ENCODE data around the gene CT45A9.

DNA sequence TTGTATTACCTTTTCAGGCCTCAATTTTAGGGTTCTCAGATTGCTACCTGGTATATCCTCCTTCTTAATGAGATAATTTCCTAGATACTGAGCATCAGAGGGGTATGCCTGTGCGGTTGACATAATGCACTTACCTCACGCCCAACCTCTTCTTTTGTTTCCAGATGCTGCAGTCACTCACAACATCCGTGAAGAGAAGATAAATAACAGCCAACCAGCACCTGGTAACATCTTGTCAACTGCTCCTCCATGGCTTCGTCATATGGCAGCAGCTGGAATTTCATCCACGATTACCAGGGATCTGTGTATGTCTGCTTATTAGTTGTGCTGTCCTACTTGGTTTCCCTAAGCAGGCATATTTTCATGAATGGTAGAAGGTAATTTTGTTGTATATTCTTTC is 38.6 kb upstream of the CT45A9 start:
- TF ChIP-seq, protein P1, sequence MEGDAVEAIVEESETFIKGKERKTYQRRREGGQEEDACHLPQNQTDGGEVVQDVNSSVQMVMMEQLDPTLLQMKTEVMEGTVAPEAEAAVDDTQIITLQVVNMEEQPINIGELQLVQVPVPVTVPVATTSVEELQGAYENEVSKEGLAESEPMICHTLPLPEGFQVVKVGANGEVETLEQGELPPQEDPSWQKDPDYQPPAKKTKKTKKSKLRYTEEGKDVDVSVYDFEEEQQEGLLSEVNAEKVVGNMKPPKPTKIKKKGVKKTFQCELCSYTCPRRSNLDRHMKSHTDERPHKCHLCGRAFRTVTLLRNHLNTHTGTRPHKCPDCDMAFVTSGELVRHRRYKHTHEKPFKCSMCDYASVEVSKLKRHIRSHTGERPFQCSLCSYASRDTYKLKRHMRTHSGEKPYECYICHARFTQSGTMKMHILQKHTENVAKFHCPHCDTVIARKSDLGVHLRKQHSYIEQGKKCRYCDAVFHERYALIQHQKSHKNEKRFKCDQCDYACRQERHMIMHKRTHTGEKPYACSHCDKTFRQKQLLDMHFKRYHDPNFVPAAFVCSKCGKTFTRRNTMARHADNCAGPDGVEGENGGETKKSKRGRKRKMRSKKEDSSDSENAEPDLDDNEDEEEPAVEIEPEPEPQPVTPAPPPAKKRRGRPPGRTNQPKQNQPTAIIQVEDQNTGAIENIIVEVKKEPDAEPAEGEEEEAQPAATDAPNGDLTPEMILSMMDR (IDR thresholded peaks at IDR 0.05; ENCODE audit: insufficient read depth, low read depth, low read length): no peak
- TF ChIP-seq EZH2 (IDR thresholded peaks at IDR 0.05; ENCODE audit: insufficient read depth, low read length): no peak

Data from astrocyte (in vitro differentiated cells and primary cell).